Kidney epithelial cell (primary cell): Measurements from ENCODE around the gene HORMAD1. TPM values are rescaled to one million over a fixed set of nuclear protein-coding genes. Genes with fewer than 3 reads are reported as not detected.
"Not testable (repeated sequence)": the region's sequence is repeated elsewhere in the genome, so short reads cannot be mapped to it uniquely, and the experiment has no call there.

Experiments used
- DNase-seq: peaks from one replicate; pipeline ENCODE4 v3.0.0-alpha.2; 2010; ENCODE audit warnings: low read depth
- H3K27me3 ChIP-seq: 2 replicates; pipeline ENCODE4 v1.6.0; 2011; ENCODE audit warnings: low read length; ENCODE audit not compliant: control insufficient read depth, insufficient read depth
- H3K36me3 ChIP-seq: 2 replicates; pipeline ENCODE4 v1.5.1; 2011; ENCODE audit warnings: low read length; ENCODE audit not compliant: control insufficient read depth, insufficient read depth
- H3K4me3 ChIP-seq: 2 replicates; pipeline ENCODE4 v1.5.1; 2011; ENCODE audit warnings: low read depth, mild to moderate bottlenecking, control low read depth, low read length
- total RNA-seq: library from RNA; depleted of rRNA; stranded (reverse); fragments of >200 nt; gene quantifications from 2 replicates; pipeline ENCODE4 v1.2.3, GENCODE V29; 2015
- TF ChIP-seq, protein P1 (sequence below): IDR thresholded peaks from 2 replicates; pipeline ENCODE4 v1.5.1; 2011; ENCODE audit warnings: mild to moderate bottlenecking, moderate library complexity, low read length, control low read depth, inconsistent platforms; ENCODE audit not compliant: insufficient read depth, poor library complexity, severe bottlenecking

HORMAD1 gene
- total RNA-seq, 1 donor from 2014 or later, result not detected

DNA sequence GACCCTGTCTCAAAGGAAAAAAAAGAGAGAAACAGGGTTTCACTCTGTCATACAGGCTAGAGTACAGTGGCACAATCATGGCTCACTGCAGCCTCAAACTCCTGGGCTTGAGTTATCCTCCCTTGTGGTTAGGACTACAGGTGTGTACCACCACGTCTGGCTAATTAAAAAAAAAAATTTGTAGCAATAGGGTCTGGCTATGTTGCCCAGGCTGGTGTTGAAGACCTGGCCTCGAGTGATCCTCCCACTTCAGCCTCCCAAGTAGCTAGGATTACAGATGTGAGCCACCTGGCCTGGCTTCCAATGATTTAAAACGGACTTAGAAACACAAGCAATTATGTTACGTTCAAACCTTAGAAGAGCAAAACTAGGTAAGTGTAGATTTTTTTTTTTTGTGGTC lies 45.8 kb downstream of the HORMAD1 start:
- no peak overlapping the region for H3K4me3 ChIP-seq
- DNase-seq, result no peak
- no peaks in the 10 kb centered on the region for H3K27me3 ChIP-seq
- TF ChIP-seq, protein P1, sequence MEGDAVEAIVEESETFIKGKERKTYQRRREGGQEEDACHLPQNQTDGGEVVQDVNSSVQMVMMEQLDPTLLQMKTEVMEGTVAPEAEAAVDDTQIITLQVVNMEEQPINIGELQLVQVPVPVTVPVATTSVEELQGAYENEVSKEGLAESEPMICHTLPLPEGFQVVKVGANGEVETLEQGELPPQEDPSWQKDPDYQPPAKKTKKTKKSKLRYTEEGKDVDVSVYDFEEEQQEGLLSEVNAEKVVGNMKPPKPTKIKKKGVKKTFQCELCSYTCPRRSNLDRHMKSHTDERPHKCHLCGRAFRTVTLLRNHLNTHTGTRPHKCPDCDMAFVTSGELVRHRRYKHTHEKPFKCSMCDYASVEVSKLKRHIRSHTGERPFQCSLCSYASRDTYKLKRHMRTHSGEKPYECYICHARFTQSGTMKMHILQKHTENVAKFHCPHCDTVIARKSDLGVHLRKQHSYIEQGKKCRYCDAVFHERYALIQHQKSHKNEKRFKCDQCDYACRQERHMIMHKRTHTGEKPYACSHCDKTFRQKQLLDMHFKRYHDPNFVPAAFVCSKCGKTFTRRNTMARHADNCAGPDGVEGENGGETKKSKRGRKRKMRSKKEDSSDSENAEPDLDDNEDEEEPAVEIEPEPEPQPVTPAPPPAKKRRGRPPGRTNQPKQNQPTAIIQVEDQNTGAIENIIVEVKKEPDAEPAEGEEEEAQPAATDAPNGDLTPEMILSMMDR, result no peak
- no peaks in the 10 kb centered on the region for H3K36me3 ChIP-seq

DNA sequence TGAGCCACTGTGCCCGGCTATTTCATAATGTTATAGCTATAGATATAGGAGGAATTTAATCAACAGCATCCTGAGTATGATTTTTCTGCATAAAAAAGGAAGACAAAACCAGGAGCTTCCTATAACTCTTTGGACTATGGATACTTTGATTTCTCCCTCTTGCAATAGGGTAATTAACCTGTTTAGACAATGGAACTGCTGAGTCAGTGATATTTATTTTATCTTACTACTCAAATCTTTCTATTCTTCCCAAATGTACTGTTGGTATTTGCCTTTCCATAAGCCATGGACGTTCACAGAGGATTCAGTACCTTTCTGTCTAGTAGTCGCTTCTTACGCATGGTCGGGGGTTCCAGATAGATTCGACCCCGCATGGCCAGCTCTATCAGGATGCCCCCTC lies 57.4 kb downstream of the HORMAD1 start:
- H3K36me3 ChIP-seq, result no peaks in the 10 kb centered on the region
- DNase-seq, result no peak
- no peak overlapping the region for H3K4me3 ChIP-seq
- TF ChIP-seq, protein P1, result no peak
- no peaks in the 10 kb centered on the region for H3K27me3 ChIP-seq

DNA sequence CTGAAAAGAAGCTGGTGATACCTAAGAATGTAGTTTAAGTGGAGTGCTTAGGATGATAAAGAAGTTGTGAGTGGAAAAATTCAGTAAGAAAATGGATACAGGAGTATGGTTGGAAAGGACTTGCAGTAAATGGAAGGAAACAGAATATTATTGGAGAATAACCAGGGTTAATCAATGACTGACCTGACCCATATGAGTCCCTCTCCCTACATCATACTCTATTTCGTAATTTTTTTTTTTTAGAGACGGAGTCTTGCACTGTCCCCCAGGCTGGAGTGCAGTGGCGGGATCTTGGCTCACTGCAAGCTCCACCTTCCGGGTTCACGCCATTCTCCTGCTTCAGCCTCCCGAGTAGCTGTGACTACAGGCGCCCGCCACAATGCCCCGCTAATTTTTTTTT lies 57.9 kb downstream of the HORMAD1 start:
- DNase-seq, result no peak
- Histone ChIP-seq H3K36me3 (no peaks in the 10 kb centered on the region), H3K27me3 (no peaks in the 10 kb centered on the region), H3K4me3 (no peak overlapping the region)
- TF ChIP-seq, protein P1, result no peak

DNA sequence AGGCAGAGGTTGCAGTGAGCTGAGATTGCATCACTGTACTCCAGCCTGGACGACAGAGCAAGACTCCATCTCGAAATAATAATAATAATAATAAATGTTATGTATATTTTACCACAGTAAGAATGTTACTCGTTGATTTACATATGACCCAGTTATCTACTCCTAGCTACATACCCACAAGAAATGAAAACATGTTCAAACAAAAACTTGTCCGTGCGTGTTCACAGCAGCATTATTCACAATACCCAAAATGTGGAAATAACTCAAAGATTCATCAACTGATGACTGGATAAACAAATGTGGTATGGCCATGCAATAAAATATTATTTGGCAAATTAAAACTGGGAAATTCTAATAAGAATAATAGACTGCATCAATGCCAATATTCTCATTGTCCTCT lies 59.5 kb downstream of the HORMAD1 start:
- Histone ChIP-seq H3K27me3 (no peaks in the 10 kb centered on the region), H3K36me3 (no peaks in the 10 kb centered on the region), H3K4me3 (no peak overlapping the region)
- TF ChIP-seq, protein P1, result no peak
- no peak for DNase-seq

DNA sequence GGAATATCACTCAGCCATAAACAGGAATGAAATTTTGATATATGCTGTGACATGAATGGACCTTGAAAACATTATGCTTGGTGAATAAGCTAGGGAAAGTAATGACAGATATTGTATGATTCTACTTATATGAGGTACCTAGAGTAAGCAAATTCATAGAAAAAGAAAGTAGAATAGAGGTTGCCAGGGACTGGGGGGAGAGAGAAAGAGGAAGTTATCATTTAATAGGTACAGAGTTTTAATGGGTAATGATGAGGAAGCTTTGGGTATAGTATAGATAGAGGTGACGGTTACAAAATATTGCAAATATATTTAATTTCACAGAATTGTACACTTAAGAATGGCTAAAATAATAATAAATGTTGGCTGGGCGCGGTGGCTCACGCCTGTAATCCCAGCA lies 60.1 kb downstream of the HORMAD1 start:
- no peak overlapping the region for H3K4me3 ChIP-seq
- no peaks in the 10 kb centered on the region for H3K27me3 ChIP-seq
- no peaks in the 10 kb centered on the region for H3K36me3 ChIP-seq
- TF ChIP-seq, protein P1, result no peak
- no peak for DNase-seq

DNA sequence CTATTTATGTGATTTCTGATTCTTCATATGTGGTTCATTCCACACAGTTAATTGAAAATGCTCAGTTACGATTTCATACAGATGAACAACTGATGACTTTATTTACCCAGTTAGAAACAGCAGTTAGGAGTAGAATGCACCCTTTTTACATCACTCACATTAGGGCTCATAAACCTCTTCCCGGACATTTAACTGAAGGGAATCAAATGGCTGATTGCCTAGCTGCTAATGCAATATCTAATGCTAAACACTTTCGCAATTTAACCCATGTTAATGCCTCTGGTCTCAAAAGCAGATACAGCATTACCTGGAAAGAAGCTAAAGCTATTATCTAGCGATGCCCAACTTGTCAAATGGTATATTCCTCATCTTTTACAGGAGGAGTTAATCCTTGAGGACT lies 63.6 kb downstream of the HORMAD1 start:
- H3K27me3 ChIP-seq, H3K36me3 ChIP-seq, H3K4me3 ChIP-seq, DNase-seq: not testable (repeated sequence)

DNA sequence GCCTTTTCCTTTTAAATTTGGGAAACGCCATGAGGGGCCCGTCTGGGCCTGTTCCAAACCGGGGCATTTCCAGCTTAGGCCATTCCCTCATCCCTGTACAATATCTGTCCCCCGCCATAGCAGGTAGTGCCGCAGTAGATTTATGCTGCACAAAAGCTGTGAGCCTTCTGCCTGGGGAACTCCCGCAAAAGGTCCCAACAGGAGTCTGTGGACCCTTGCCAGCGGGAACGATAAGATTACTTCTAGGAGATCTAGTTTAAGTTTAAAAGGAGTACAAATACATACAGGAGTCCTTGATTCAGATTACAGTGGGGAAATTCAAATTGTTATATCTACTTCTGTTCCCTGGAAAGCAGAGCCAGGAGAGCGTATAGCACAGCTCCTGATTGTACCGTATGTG lies 66.1 kb downstream of the HORMAD1 start:
- not testable (repeated sequence) for H3K36me3 ChIP-seq, H3K4me3 ChIP-seq, H3K27me3 ChIP-seq, DNase-seq
